Measurements from ENCODE around the gene SHC4.

SHC4 gene

DNA sequence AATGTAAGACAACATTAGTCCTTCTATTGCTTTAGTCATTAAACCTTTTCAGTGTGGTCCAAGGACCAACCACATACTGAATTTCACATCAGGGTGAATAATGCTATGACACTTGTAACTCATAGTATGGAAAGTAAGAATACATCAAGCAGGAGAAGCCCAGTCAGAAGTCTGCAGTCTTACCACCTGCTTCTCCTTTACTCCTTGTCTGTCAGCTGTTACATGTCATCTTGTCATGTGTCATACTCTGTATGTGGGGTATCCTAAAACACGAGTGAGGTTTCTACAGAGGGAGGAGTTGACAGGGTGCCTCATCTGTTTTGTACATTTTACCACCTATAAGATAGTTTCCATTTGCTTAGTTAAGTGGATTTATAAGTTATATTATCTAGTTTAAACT is 118.6 kb downstream of the SHC4 start:
- no peak for DNase-seq (ENCODE audit: low read depth)

GRCh38 chr15:48842501-48842900 is 121.2 kb downstream of the SHC4 start:
- no peak for DNase-seq (ENCODE audit: low read depth)

- no peak for DNase-seq (ENCODE audit: low read depth)
Observed at GRCh38 chr15:48834756-48835155, 129.0 kb downstream of the SHC4 start.

GRCh38 chr15:48833526-48834239 is 130.0 kb downstream of the SHC4 start:
- no peak for DNase-seq (ENCODE audit: low read depth)

DNA sequence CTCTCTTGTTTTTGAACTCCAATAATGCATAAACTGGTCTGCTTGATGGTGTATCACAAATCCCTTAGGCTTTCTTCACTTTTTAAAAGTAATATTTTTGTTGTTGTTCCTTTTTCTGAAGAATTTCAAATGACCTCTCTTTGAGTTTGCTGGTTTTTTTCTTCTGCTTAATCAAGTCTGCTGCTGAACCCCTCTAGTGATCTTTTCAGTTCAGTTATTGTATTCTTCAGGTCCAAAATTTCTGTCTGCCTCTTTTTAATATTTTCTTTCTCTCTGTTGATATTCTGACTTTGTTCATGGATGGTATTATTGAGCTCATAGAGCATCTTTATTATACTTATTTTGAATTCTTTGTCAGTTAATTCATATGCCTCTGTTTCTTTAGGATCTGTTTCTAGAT is 131.1 kb downstream of the SHC4 start:
- DNase-seq (ENCODE audit: low read depth), result no peak

DNA sequence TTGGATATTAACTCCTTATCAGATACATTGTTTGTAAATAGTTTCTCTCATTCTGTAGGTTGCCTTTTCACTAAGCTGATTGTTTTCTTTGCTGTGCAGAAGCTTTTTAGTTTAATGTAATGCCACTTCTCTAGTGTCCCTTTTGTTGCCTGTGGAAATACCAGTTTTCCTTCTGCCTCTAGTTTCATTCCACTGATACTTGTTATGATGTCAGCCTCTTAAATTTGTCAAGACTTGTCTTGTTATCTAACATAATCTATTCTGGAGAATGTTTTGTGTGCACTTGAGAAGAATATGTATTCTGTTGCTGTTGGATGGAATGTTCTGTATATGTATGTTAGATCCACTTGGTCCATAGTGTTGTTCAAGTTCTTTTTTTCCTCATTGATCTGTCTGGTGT is 134.8 kb downstream of the SHC4 start:
- DNase-seq (ENCODE audit: low read depth), result no peak

DNA sequence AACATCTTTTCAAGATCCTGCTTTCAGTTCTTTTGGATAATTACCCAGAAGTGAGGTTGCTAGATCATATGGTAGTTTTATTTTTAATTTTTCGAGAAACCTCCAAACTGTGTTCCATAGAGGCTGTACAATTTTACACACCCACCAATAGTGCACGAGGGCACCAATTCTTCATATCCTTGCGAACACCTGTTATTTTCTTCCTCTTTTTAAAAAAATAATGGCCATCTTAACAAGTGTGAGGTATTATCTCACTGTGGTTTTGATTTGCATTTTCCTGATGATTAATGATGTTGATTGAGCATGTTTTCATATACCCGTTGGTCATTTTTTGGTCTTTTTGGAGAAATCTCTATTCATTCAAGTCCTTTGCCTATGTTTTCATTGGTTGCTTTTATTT is 135.2 kb downstream of the SHC4 start:
- DNase-seq (ENCODE audit: low read depth), result no peak

- DNase-seq (ENCODE audit: low read depth), result no peak
Observed at GRCh38 chr15:48825075-48825474, 138.6 kb downstream of the SHC4 start.

DNA sequence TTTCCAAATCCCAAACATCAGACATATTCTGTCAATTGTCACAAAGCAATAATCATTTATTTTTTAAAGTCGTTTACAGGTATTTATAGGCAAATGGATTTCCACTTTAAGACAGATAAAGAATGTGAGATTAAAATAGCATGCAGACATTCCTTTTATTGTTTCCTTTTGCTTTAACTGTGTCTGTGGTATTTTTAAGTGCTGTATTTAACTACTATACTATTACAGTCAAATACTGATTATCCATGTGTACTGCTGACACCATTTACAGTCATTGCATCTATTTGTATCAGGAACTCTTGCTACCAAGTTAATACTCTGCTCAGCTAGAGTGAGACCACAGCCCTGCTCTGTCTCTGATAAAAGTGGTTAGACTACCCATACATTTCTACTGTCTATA is 140.0 kb downstream of the SHC4 start:
- DNase-seq (ENCODE audit: low read depth), result no peak

GRCh38 chr15:48823237-48823636 is 140.5 kb downstream of the SHC4 start:
- no peak for DNase-seq (ENCODE audit: low read depth)

GRCh38 chr15:48814286-48814685 is 149.4 kb downstream of the SHC4 start:
- DNase-seq (ENCODE audit: low read depth), result no peak

- no peak for DNase-seq (ENCODE audit: low read depth)
Observed at GRCh38 chr15:48811325-48811958, 152.3 kb downstream of the SHC4 start.

DNA sequence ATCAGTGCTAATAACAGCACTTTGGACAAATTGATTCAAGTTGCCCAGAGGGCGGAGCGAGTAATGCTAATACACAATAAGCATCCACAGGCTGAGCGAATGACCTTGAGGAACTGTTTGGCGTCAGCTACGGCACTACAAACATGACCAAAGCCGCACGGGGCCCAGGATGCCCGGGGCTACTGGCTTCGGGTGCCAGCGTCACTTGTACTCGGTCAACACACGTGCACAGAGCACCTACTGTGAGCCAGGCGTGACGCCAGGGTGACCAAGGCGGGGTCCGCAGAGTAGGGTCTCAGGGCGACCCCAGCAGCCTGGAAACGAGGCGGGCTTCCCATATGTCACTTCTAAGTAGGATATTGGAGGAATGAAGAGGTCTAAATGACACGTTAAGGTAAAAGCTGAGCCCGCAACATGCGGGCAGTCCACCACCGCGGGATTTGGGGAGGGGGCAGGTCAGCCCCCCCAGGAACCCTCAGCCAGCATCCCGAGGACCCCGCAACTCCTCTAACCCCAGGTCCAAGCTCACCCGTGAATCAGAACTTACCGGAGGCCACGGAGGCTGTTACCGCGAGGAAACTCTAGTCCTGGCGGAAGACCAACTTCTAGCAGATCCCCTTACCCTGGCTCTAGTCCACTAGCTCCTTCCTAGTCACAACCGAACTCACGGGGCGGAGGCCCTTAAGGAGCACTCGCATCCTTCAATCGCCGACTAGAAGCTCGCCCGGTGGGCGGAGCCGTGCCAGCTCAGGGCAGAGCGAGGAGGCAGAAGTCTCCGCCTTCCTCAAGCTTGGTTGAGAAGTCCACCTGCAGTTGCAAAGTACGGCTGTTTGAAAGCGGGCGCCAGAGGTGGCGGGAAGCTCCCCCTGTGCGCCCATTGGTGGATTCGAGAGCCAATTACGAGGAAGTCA is 153.1 kb downstream of the SHC4 start, which contains the start of gene CEP152:
Gene CEP152 (minus strand): TSS at position 656 of the 911 bp plus-strand sequence. CDS start 5,420 bp downstream, outside the sequence.
- peak; percentile 96 for DNase-seq (ENCODE audit: low read depth)

DNA sequence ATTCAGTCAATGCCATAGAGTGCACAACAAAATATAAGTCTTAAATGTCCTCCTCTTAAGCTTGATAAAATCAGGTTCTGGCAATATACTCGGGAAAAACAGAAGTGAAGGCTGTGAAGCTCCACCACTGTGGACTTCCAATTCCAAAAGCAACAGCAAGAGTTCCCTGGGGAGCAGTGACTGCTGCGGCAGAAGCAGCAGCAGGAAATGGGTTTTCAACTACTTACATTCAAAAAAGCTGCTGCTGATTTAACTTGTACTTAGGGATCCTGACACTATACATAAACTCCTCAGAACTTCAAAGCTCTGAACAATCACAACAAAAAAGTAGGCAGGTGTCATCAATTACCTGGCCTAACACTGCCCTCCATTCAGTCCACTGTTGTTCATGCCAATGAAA is 157.6 kb downstream of the SHC4 start:
- no peak for DNase-seq (ENCODE audit: low read depth)

DNA sequence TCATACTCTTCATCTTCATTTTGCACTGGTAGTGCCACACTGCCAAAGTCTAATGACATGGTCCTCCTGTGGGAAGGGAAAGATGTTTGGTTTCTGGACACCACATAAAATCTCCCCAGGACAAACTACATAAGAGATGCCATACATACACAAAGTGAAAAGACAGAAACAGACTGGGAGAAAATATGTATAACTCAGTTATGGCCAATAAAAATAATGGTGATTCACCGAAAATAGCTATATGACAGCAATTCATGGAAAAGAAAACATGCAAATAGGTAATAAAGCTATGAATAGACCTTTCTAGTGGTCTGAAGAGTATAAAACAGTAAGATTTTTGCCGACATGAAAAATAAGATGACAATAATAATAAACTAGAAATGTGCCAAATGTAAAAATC is 158.1 kb downstream of the SHC4 start:
- no peak for DNase-seq (ENCODE audit: low read depth)

- DNase-seq (ENCODE audit: low read depth), result no peak
Observed at GRCh38 chr15:48803877-48804276, 159.8 kb downstream of the SHC4 start.

DNA sequence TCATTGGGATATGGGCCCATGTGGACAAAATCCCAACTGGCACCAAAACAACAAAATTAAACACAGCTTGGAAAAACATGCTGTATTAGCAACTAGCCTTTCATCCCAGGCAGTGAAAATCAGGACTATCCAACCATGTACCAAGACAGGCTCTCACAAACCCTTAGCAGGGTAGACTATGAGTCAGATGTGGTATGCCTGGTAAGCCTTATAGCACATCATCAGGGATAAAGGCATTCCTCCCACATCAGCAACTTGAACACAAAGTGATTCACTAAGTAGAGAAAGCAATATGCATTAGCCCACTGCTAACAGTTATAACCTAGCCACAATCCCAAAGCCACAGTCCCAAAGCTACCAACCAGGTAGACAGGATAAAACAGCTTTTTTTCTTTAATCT is 160.9 kb downstream of the SHC4 start:
- DNase-seq (ENCODE audit: low read depth), result no peak

GRCh38 chr15:48802257-48802656 is 161.5 kb downstream of the SHC4 start:
- no peak for DNase-seq (ENCODE audit: low read depth)

DNA sequence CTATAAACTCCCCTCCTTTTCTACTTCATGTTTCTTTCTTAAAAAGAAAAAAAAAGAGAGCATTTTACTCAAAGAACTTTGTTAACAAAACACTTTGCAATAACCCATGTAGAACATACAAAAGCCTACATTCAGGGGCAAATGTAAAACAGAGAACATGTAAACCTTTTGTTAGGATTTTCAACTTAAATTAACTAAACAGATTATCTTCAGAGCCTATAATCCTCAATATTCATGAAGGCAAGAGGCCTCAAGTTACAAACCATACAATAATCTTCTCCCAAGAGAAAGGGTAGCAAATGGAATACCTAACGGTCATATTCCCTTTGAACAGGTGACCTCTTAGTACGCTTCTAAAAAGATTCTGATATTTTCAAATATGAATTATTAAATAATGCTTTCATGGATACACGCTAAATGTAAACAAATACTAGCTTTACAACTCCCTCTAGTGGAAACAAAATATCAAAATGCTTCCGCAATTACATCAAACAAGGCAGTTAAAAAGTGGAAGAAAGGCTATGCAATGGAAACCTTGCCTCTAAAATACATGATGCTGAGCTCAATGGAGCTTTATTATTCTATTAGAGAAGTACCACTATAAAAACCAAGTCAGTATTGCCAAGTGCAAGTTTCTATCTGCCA is 162.8 kb downstream of the SHC4 start:
- no peak for DNase-seq (ENCODE audit: low read depth)

- no peak for DNase-seq (ENCODE audit: low read depth)
Observed at GRCh38 chr15:48800245-48800644, 163.5 kb downstream of the SHC4 start.

DNA sequence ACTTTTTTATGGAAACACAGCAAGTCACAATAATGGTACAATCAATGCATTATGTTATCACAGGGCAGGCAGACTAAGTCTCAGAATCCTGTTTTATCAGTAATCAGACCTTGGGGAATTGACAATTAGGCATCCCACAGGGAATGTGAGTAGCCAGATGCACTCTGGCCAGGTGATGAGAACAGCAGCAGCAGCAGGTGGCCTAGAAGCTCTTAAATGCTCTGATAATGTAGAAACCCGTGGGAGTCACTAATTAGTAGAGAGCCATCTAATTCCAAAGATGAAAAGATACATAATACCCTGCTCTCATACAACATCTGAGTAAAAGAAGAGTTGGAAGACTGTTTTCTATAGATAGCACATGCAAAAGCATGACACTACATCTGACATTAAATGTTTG is 165.4 kb downstream of the SHC4 start:
- no peak for DNase-seq (ENCODE audit: low read depth)

GRCh38 chr15:48796930-48797329 is 166.8 kb downstream of the SHC4 start:
- no peak for DNase-seq (ENCODE audit: low read depth)

Measured in activated T-helper 1 cell treated with Interleukin-2 at 50 U/mL for 16 hours (primary cell).